HEK293 (cell line): Measurements from ENCODE around the gene STK32A.
A peak's percentile ranks its signal among the peaks of the same experiment; 100 is the strongest.

Experiments
- CTCF ChIA-PET: fragments of 350-600 bp; formaldehyde crosslinking; extraction: SDS; loops from one replicate; lab custom pipeline; 2021; ENCODE audit warnings: antibody characterized with exemption; lab: Yijun Ruan, JAX
- POLR2A ChIA-PET: fragments of 300-600 bp; formaldehyde crosslinking; extraction: SDS; loops from one replicate; lab custom pipeline; 2020; ENCODE audit warnings: antibody characterized with exemption, inconsistent platforms; lab: Yijun Ruan, JAX
- H3K27ac ChIP-seq: fragments of 200-500 bp; sonication (Bioruptor generic); 2 replicates; pipeline ENCODE4 v1.5.1; 2014; ENCODE audit warnings: low read depth, low read length, control low read depth, inconsistent platforms; ENCODE audit errors: extremely low read depth
- H3K36me3 ChIP-seq, 2 experiments: fragments of 200-500 bp in 1 of 2; sonication (Bioruptor generic) in 1 of 2; 1 replicate in 1 of 2; 2 replicates in 1 of 2; pipeline ENCODE4 v1.5.1; 2014 to 2017; ENCODE audit warnings: inconsistent platforms in 2 of 2, low read length in 2 of 2; ENCODE audit not compliant: control insufficient read depth in 2 of 2, insufficient read depth in 1 of 2
- H3K4me1 ChIP-seq: fragments of 200-500 bp; sonication (Bioruptor generic); 2 replicates; pipeline ENCODE4 v1.5.1; 2014; ENCODE audit warnings: mild to moderate bottlenecking, low read length, inconsistent platforms; ENCODE audit not compliant: control insufficient read depth, insufficient read depth
- H3K4me3 ChIP-seq: 2 replicates; pipeline ENCODE4 v1.5.1; 2011; ENCODE audit warnings: low read depth, mild to moderate bottlenecking, control low read depth, low read length, moderate library complexity
- H3K9me3 ChIP-seq: fragments of 200-500 bp; sonication (Bioruptor generic); 2 replicates; pipeline ENCODE4 v1.5.1; 2014; ENCODE audit warnings: low read depth, low read length, inconsistent platforms; ENCODE audit not compliant: control insufficient read depth, insufficient read depth
- BCL11B ChIP-seq: fragments of 450-650 bp; formaldehyde crosslinking; IDR thresholded peaks from 2 replicates; pipeline ENCODE4 v1.5.1; 2016; ENCODE audit warnings: low read depth, missing biosample characterization, missing genetic modification characterization
- FEZF1 ChIP-seq: fragments of 450-650 bp; formaldehyde crosslinking; IDR thresholded peaks from 2 replicates; pipeline ENCODE4 v1.5.1; 2016; ENCODE audit warnings: missing biosample characterization, missing genetic modification characterization
- HIC1 ChIP-seq: fragments of 450-650 bp; formaldehyde crosslinking; IDR thresholded peaks from 2 replicates; pipeline ENCODE4 v1.5.1; 2016; ENCODE audit warnings: missing biosample characterization, missing genetic modification characterization
- KLF1 ChIP-seq: fragments of 450-650 bp; formaldehyde crosslinking; IDR thresholded peaks from 2 replicates; pipeline ENCODE4 v1.5.1; 2016; ENCODE audit warnings: missing biosample characterization, missing genetic modification characterization
- KLF7 ChIP-seq: fragments of 450-650 bp; formaldehyde crosslinking; IDR thresholded peaks from 2 replicates; pipeline ENCODE4 v1.5.1; 2016; ENCODE audit warnings: missing biosample characterization, missing genetic modification characterization, borderline replicate concordance
- MEIS1 ChIP-seq: sonication (generic); formaldehyde crosslinking; IDR thresholded peaks from 2 replicates; pipeline ENCODE4 v1.8.1; 2022; ENCODE audit warnings: missing genetic modification reagents, mild to moderate bottlenecking, borderline replicate concordance
- PRDM6 ChIP-seq: fragments of 450-650 bp; formaldehyde crosslinking; IDR thresholded peaks from 2 replicates; pipeline ENCODE4 v1.5.1; 2017; ENCODE audit warnings: missing biosample characterization, missing genetic modification characterization
- SALL2 ChIP-seq: fragments of 450-650 bp; formaldehyde crosslinking; IDR thresholded peaks from 2 replicates; pipeline ENCODE4 v1.5.0; 2017; ENCODE audit warnings: missing biosample characterization, mild to moderate bottlenecking, missing genetic modification characterization, borderline replicate concordance
- TRIM28 ChIP-seq: IDR thresholded peaks from 2 replicates; pipeline ENCODE4 v1.6.1; 2011; ENCODE audit warnings: low read length, control low read depth, borderline replicate concordance
- ZEB2 ChIP-seq: fragments of 450-650 bp; formaldehyde crosslinking; IDR thresholded peaks from 2 replicates; pipeline ENCODE4 v1.5.1; 2016; ENCODE audit warnings: missing biosample characterization, missing genetic modification characterization
- ZFP69B ChIP-seq: fragments of 450-650 bp; formaldehyde crosslinking; IDR thresholded peaks from 2 replicates; pipeline ENCODE4 v1.5.1; 2016; ENCODE audit warnings: missing biosample characterization, missing genetic modification characterization
- ZNF10 ChIP-seq: fragments of 450-650 bp; formaldehyde crosslinking; IDR thresholded peaks from 2 replicates; pipeline ENCODE4 v1.5.1; 2017; ENCODE audit warnings: missing biosample characterization, missing genetic modification characterization
- ZNF174 ChIP-seq: fragments of 450-650 bp; formaldehyde crosslinking; IDR thresholded peaks from 2 replicates; pipeline ENCODE4 v1.5.0; 2017; ENCODE audit warnings: missing biosample characterization, mild to moderate bottlenecking, missing genetic modification characterization
- ZNF23 ChIP-seq: fragments of 450-650 bp; formaldehyde crosslinking; IDR thresholded peaks from 2 replicates; pipeline ENCODE4 v1.5.1; 2016; ENCODE audit warnings: missing biosample characterization, missing genetic modification characterization, borderline replicate concordance
- ZNF394 ChIP-seq: fragments of 450-650 bp; formaldehyde crosslinking; IDR thresholded peaks from 2 replicates; pipeline ENCODE4 v1.5.1; 2016; ENCODE audit warnings: missing biosample characterization, missing genetic modification characterization, mild to moderate bottlenecking, moderate library complexity, borderline replicate concordance
- ZNF416 ChIP-seq: fragments of 450-650 bp; formaldehyde crosslinking; IDR thresholded peaks from 2 replicates; pipeline ENCODE4 v1.5.1; 2016; ENCODE audit warnings: missing biosample characterization, missing genetic modification characterization
- ZNF510 ChIP-seq: fragments of 450-650 bp; formaldehyde crosslinking; IDR thresholded peaks from 2 replicates; pipeline ENCODE4 v1.5.1; 2018; ENCODE audit warnings: mild to moderate bottlenecking, missing genetic modification characterization, missing biosample characterization; ENCODE audit not compliant: insufficient replicate concordance
- ZNF514 ChIP-seq: fragments of 450-650 bp; formaldehyde crosslinking; IDR thresholded peaks from 2 replicates; pipeline ENCODE4 v1.5.1; 2016; ENCODE audit warnings: missing biosample characterization, missing genetic modification characterization
- ZNF600 ChIP-seq: fragments of 450-650 bp; formaldehyde crosslinking; IDR thresholded peaks from 2 replicates; pipeline ENCODE4 v1.5.1; 2016; ENCODE audit warnings: missing biosample characterization, missing genetic modification characterization
- ZNF654 ChIP-seq: fragments of 450-650 bp; formaldehyde crosslinking; IDR thresholded peaks from 2 replicates; pipeline ENCODE4 v1.5.1; 2016; ENCODE audit warnings: low read depth, missing biosample characterization, missing genetic modification characterization
- ZNF664 ChIP-seq: fragments of 450-650 bp; formaldehyde crosslinking; IDR thresholded peaks from 2 replicates; pipeline ENCODE4 v1.5.1; 2016; ENCODE audit warnings: missing biosample characterization, missing genetic modification characterization
- ZNF830 ChIP-seq: fragments of 450-650 bp; IDR thresholded peaks from 2 replicates; pipeline ENCODE4 v1.5.0; 2018; ENCODE audit warnings: missing biosample characterization, missing genetic modification characterization, low read depth, mild to moderate bottlenecking, moderate library complexity
- TF ChIP-seq, protein P1 (sequence below): fragments of 450-650 bp; formaldehyde crosslinking; IDR thresholded peaks from 2 replicates; pipeline ENCODE4 v1.5.1; 2016; ENCODE audit warnings: missing biosample characterization, missing genetic modification characterization

STK32A gene

GRCh38 chr5:147223343-147223742 lies 11.5 kb upstream of the STK32A start (continued):
- TF ChIP-seq PRDM6 (tag by site-specific recombination): no peak

DNA sequence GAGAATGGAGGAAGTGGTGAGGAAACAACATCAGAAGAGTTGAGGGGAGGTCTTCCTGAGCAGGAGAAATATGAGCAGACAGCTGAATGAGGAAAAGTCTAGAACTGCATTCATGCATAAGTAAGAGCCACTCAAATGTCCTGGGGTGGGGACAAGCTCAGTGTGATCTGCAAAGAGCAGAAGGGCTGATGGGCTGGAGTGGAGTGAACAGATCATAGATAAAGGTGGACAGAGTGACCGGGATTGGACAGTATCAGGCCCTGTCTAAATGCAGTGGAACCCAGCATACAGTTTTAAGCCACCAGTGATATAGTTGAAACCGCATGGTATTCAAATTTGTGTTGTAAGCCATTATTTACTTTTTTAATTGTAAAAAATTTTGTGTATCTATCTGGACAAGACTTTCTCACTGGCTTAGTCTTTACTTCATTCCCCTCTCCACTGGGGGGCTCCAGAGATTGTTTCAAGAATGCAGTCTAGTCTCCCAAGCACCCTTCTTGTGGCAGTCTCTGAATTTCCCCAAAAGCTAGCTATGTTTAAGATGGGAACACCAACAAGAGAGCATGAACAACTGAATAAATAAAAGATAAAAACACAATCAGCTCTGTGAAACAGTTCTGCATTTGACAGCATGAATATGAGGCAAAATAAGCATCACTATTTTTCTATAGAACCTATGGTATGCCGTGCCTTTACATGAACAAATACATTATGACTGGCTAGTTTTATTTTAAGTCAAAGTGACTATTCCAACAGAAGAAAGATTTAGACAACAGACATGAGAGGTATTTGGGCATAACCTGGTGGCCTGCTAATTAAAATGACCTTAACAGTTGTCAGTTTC lies 10.7 kb upstream of the STK32A start:
- CTCF ChIA-PET: interaction anchor here (0.5 to 3.8 kb wide), 22 partner anchors 11 to 983 kb away, joined by 3 to 51 read pairs (median 3); partner anchors contain the start of gene STK32A
- H3K4me3 ChIP-seq: no peak overlapping the region

GRCh38 chr5:147225938-147226337 lies 8.9 kb upstream of the STK32A start:
- Histone ChIP-seq H3K27ac (no peak overlapping the region), H3K4me3 (no peak overlapping the region), H3K36me3 (no peaks in the 10 kb centered on the region), H3K9me3 (no peaks in the 10 kb centered on the region), H3K4me1 (no peaks in the 10 kb centered on the region)
- ChIA-PET CTCF (interaction anchor here (0.7 to 0.9 kb wide), 3 partner anchors 37 to 144 kb away, joined by 3 read pairs; no protein-coding TSS in a partner anchor), POLR2A (no interaction called here)
- TF ChIP-seq ZNF600 (tag by site-specific recombination) (no peak), ZNF830 (no peak), ZNF510 (no peak), ZNF174 (tag by site-specific recombination) (no peak), SALL2 (tag by site-specific recombination) (no peak), MEIS1 (CRISPR knock-in tag) (no peak), ZNF664 (tag by site-specific recombination) (no peak), TRIM28 (no peak), ZEB2 (no peak), BCL11B (tag by site-specific recombination) (no peak), KLF7 (tag by site-specific recombination) (no peak), FEZF1 (tag by site-specific recombination) (no peak), KLF1 (no peak), HIC1 (tag by site-specific recombination) (no peak)
- TF ChIP-seq, protein P1, sequence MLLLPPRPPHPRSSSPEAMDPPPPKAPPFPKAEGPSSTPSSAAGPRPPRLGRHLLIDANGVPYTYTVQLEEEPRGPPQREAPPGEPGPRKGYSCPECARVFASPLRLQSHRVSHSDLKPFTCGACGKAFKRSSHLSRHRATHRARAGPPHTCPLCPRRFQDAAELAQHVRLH (tag by site-specific recombination): no peak

More for the DNA sequence above, 10.7 kb upstream of the STK32A start:
- H3K36me3 ChIP-seq: no peaks in the 10 kb centered on the region
- no peaks in the 10 kb centered on the region for H3K9me3 ChIP-seq
- TF ChIP-seq TRIM28 (no peak), ZNF10 (tag by site-specific recombination) (no peak), ZFP69B (tag by site-specific recombination) (no peak), ZNF23 (tag by site-specific recombination) (no peak), ZNF416 (no peak), ZNF394 (tag by site-specific recombination) (no peak), ZNF514 (no peak), ZNF654 (tag by site-specific recombination) (peak; percentile 44), ZNF830 (no peak)
- no peak overlapping the region for H3K27ac ChIP-seq
- H3K4me1 ChIP-seq: no peaks in the 10 kb centered on the region
- POLR2A ChIA-PET: no interaction called here
